Islet of Langerhans (tissue), 1 donor: Measurements from ENCODE around the gene WDR86.

Experiments used
- FAIRE-seq: peaks from one replicate; lab custom pipeline; 2011; peaks lifted over from hg19 to GRCh38; lab: Jason Lieb, UNC

The WDR86 gene

GRCh38 chr7:151347200-151347599 is 62.6 kb downstream of the WDR86 start:
- FAIRE-seq, result no peak

GRCh38 chr7:151346470-151346769 is 63.4 kb downstream of the WDR86 start:
- no peak for FAIRE-seq

GRCh38 chr7:151345576-151346469 is 64.0 kb downstream of the WDR86 start:
- FAIRE-seq, result no peak

- FAIRE-seq, result no peak
Observed at GRCh38 chr7:151343516-151343915, 66.3 kb downstream of the WDR86 start.

GRCh38 chr7:151342811-151343210 is 67.0 kb downstream of the WDR86 start:
- FAIRE-seq, result no peak

GRCh38 chr7:151342102-151342646 is 67.7 kb downstream of the WDR86 start:
- FAIRE-seq, result peak; percentile 90

- no peak for FAIRE-seq
Observed at GRCh38 chr7:151341357-151342101, 68.3 kb downstream of the WDR86 start, which contains the start of gene NUB1. TSS of gene NUB1 (plus strand) at chr7:151341812. CDS start at chr7:151345350, 3,538 bp downstream.

GRCh38 chr7:151340794-151341356 is 69.0 kb downstream of the WDR86 start:
- FAIRE-seq, result no peak

GRCh38 chr7:151339651-151340382 is 70.0 kb downstream of the WDR86 start:
- FAIRE-seq, result no peak

- FAIRE-seq, result no peak
Observed at GRCh38 chr7:151338809-151339208, 71.0 kb downstream of the WDR86 start.

- no peak for FAIRE-seq
Observed at GRCh38 chr7:151337346-151337745, 72.5 kb downstream of the WDR86 start.

- no peak for FAIRE-seq
Observed at GRCh38 chr7:151336027-151336708, 73.7 kb downstream of the WDR86 start.

- no peak for FAIRE-seq
Observed at GRCh38 chr7:151334628-151335027, 75.2 kb downstream of the WDR86 start.
